CD14-positive monocyte (primary cell): ENCODE data around the gene MIA2. TPM values are rescaled to one million over a fixed set of nuclear protein-coding genes. Genes with fewer than 3 reads are reported as not detected.

Experiments used
- DNase-seq, 3 donors: peaks; one replicate each; pipeline ENCODE4 v3.0.0-alpha.2; 2011 to 2022
- H2AFZ ChIP-seq: 2 replicates; pipeline ENCODE4 v1.6.0; 2012; ENCODE audit warnings: mild to moderate bottlenecking, low read depth, low read length, inconsistent platforms; ENCODE audit not compliant: insufficient read depth, poor library complexity, severe bottlenecking
- H3K27ac ChIP-seq, 2 donors: 1 replicate in 1 of 2; 2 replicates in 1 of 2; pipeline ENCODE4 v1.5.1; 2012 to 2013; ENCODE audit warnings: low read length in 2 of 2, control low read depth in 1 of 2, inconsistent platforms in 1 of 2, low read depth in 1 of 2, mild to moderate bottlenecking in 1 of 2
- H3K27me3 ChIP-seq, 2 donors: one replicate each; pipeline versions ENCODE4 v1.6.0 to v1.6.1; 2011 to 2013; ENCODE audit warnings: low read length in 2 of 2; ENCODE audit not compliant: control insufficient read depth in 2 of 2, insufficient read depth in 2 of 2
- H3K36me3 ChIP-seq, 2 donors: replicated peaks in 1 of 2; 1 replicate in 1 of 2; 2 replicates in 1 of 2; pipeline versions ENCODE4 v1.5.1 to v1.6.1; 2012 to 2013; ENCODE audit warnings: low read length in 2 of 2, control low read depth in 1 of 2, inconsistent platforms in 1 of 2, mild to moderate bottlenecking in 1 of 2; ENCODE audit not compliant: insufficient read depth in 2 of 2, control insufficient read depth in 1 of 2
- H3K4me1 ChIP-seq, 2 donors: 1 replicate in 1 of 2; 2 replicates in 1 of 2; pipeline versions ENCODE4 v1.5.1 to v1.6.1; 2012 to 2013; ENCODE audit warnings: low read length in 2 of 2, control low read depth in 1 of 2, inconsistent platforms in 1 of 2, mild to moderate bottlenecking in 1 of 2, moderate library complexity in 1 of 2; ENCODE audit not compliant: insufficient read depth in 2 of 2, control insufficient read depth in 1 of 2
- H3K4me2 ChIP-seq: replicated peaks from 2 replicates; pipeline ENCODE3; 2012; ENCODE audit warnings: low read length, moderate library complexity, mild to moderate bottlenecking; ENCODE audit not compliant: poor library complexity, severe bottlenecking; ENCODE audit errors: extremely low read depth
- H3K4me3 ChIP-seq, 3 experiments: fragments of 200-600 bp in 1 of 3; sonication (generic) in 1 of 3; replicated peaks in 1 of 3; 1 replicate in 2 of 3; 2 replicates in 1 of 3; pipeline ENCODE4 v1.5.1; 2011 to 2013; ENCODE audit warnings: low read length in 3 of 3, mild to moderate bottlenecking in 3 of 3, control low read depth in 2 of 3, low read depth in 2 of 3, inconsistent platforms in 1 of 3, moderate library complexity in 1 of 3
- H3K79me2 ChIP-seq: 2 replicates; pipeline ENCODE4 v1.6.0; 2012; ENCODE audit warnings: mild to moderate bottlenecking, control low read depth, inconsistent platforms, low read length, moderate library complexity; ENCODE audit not compliant: insufficient read depth
- H3K9ac ChIP-seq: 2 replicates; pipeline ENCODE4 v1.6.0; 2017; ENCODE audit warnings: low read length, mild to moderate bottlenecking; ENCODE audit not compliant: insufficient read depth, poor library complexity, severe bottlenecking
- H3K9me3 ChIP-seq, 2 donors: replicated peaks in 1 of 2; 1 replicate in 1 of 2; 2 replicates in 1 of 2; pipeline versions ENCODE4 v1.5.1 to v1.6.1; 2012 to 2013; ENCODE audit warnings: low read length in 2 of 2, control low read depth in 1 of 2; ENCODE audit not compliant: control insufficient read depth in 1 of 2, insufficient read depth in 1 of 2
- H4K20me1 ChIP-seq: 2 replicates; pipeline ENCODE4 v1.6.0; 2012; ENCODE audit warnings: mild to moderate bottlenecking, low read length, control low read depth, moderate library complexity; ENCODE audit not compliant: insufficient read depth
- H3K27ac Mint-ChIP-seq, 7 donors: one replicate each; pipeline ENCODE4 v1.8.0; 2020; ENCODE audit warnings: mild to moderate bottlenecking in 7 of 7, mixed read lengths in 7 of 7, moderate library complexity in 6 of 7, inconsistent platforms in 2 of 7
- H3K27me3 Mint-ChIP-seq, 3 donors: one replicate each; pipeline ENCODE4 v1.8.0; 2021 to 2022; ENCODE audit warnings: low read depth in 3 of 3, mild to moderate bottlenecking in 3 of 3, mixed read lengths in 3 of 3, moderate library complexity in 3 of 3, inconsistent platforms in 1 of 3
- H3K36me3 Mint-ChIP-seq, 2 donors: one replicate each; pipeline ENCODE4 v1.8.0; 2020; ENCODE audit warnings: mixed read lengths in 2 of 2, inconsistent platforms in 1 of 2, mild to moderate bottlenecking in 1 of 2
- H3K4me1 Mint-ChIP-seq: one replicate; pipeline ENCODE4 v1.8.0; 2020; ENCODE audit warnings: mild to moderate bottlenecking, mixed read lengths
- H3K4me3 Mint-ChIP-seq, 2 donors: one replicate each; pipeline ENCODE4 v1.8.0; 2020; ENCODE audit warnings: mild to moderate bottlenecking in 2 of 2, mixed read lengths in 2 of 2, moderate library complexity in 1 of 2
- H3K9me3 Mint-ChIP-seq, 7 donors: one replicate each; pipeline ENCODE4 v1.8.0; 2020 to 2022; ENCODE audit warnings: mixed read lengths in 7 of 7, mild to moderate bottlenecking in 6 of 7, moderate library complexity in 6 of 7, inconsistent platforms in 2 of 7
- WGBS: methylation state at CpG from one replicate; pipeline ENCODE4 v1.1.5; 2013; ENCODE audit warnings: missing lambda C conversion rate; ENCODE audit not compliant: insufficient coverage; 5-methylcytosine and 5-hydroxymethylcytosine counted together
- intact Hi-C, 2 donors: fragments of 100-400 bp; cut with micrococcal nuclease; formaldehyde crosslinking; loops; one replicate each; pipeline versions ENCODE4 v1.15.0 to v1.15.1; 2023
- polyA plus RNA-seq, 3 donors: library from polyadenylated mRNA; depleted of rRNA in 1 of 3; unstranded in 2 of 3; stranded (reverse) in 1 of 3; fragments of 300-500 nt in 2 of 3; fragments of >200 nt in 1 of 3; fragmentation: Illumina TruSeq in 2 of 3; gene quantifications; 1 replicate in 2 of 3; 2 replicates in 1 of 3; pipeline ENCODE4 v1.2.3, GENCODE V29; 2012 to 2021
- TF ChIP-seq, protein P1 (sequence below): fragments of 200-600 bp; IDR thresholded peaks from one replicate; pipeline ENCODE4 v1.8.0; 2022; ENCODE audit warnings: antibody characterized with exemption, mild to moderate bottlenecking

Gene MIA2
- polyA plus RNA-seq, 3 donors = 19.1 to 24.6 (median 20.0) TPM

DNA sequence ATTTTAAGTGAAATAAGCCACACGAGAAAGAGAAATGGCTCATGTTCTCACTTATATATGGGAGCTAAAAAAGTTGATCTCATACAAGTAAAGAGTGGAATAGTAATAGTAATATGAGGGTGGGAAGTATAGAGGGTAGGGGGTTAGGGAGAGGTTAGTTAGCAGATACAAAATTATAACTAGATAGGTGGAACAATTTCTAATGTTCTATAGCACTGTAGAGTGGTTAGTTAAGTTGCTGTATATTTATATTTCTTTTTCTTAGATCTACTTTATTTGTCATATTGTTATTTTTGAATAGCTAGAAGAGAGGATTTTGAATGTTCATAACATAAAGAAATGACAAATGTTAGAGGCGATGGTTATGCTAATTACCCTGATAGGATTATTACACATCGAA lies 74.1 kb downstream of the MIA2 start:
- peaks cover 60 to 76% of the 10 kb centered on the region in 2 donors for H3K36me3 Mint-ChIP-seq
- no peak overlapping the region for H3K4me2 ChIP-seq
- H3K9me3 ChIP-seq = no peaks in the 10 kb centered on the region
- peaks cover 0 to 1% (median 0%) of the 10 kb centered on the region in 7 donors for H3K9me3 Mint-ChIP-seq
- no peak overlapping the region for H3K27ac Mint-ChIP-seq
- H2AFZ ChIP-seq = no peak overlapping the region
- no peaks in the 10 kb centered on the region for H4K20me1 ChIP-seq
- DNase-seq = no peak
- H3K36me3 ChIP-seq = peaks cover 64 to 81% of the 10 kb centered on the region in 2 donors
- no peaks in the 10 kb centered on the region for H3K4me1 Mint-ChIP-seq
- no peaks in the 10 kb centered on the region for H3K27me3 ChIP-seq
- H3K4me3 ChIP-seq = no peak overlapping the region
- H3K4me1 ChIP-seq = no peaks in the 10 kb centered on the region
- intact Hi-C loops = no loop called here
- no peaks in the 10 kb centered on the region for H3K79me2 ChIP-seq
- TF ChIP-seq, protein P1, sequence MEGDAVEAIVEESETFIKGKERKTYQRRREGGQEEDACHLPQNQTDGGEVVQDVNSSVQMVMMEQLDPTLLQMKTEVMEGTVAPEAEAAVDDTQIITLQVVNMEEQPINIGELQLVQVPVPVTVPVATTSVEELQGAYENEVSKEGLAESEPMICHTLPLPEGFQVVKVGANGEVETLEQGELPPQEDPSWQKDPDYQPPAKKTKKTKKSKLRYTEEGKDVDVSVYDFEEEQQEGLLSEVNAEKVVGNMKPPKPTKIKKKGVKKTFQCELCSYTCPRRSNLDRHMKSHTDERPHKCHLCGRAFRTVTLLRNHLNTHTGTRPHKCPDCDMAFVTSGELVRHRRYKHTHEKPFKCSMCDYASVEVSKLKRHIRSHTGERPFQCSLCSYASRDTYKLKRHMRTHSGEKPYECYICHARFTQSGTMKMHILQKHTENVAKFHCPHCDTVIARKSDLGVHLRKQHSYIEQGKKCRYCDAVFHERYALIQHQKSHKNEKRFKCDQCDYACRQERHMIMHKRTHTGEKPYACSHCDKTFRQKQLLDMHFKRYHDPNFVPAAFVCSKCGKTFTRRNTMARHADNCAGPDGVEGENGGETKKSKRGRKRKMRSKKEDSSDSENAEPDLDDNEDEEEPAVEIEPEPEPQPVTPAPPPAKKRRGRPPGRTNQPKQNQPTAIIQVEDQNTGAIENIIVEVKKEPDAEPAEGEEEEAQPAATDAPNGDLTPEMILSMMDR = no peak
- no peak overlapping the region for H3K27ac ChIP-seq
- WGBS = no CpG with 5 or more reads among the region's 3 CpGs
- no peaks in the 10 kb centered on the region for H3K27me3 Mint-ChIP-seq
- no peak overlapping the region for H3K4me3 Mint-ChIP-seq
- no peak overlapping the region for H3K9ac ChIP-seq

- intact Hi-C loops = no loop called here
- Histone ChIP-seq H3K27ac (no peak overlapping the region), H3K79me2 (no peaks in the 10 kb centered on the region), H3K27me3 (no peaks in the 10 kb centered on the region), H2AFZ (no peak overlapping the region), H3K9ac (no peak overlapping the region), H4K20me1 (no peaks in the 10 kb centered on the region), H3K36me3 (peaks cover 55 to 83% of the 10 kb centered on the region in 2 donors), H3K9me3 (no peaks in the 10 kb centered on the region), H3K4me1 (no peaks in the 10 kb centered on the region), H3K4me2 (no peak overlapping the region), H3K4me3 (no peak overlapping the region)
- Mint-ChIP-seq H3K36me3 (peaks cover 50 to 73% of the 10 kb centered on the region in 2 donors), H3K4me3 (no peak overlapping the region), H3K27ac (no peak overlapping the region), H3K9me3 (peaks cover 0 to 1% (median 0%) of the 10 kb centered on the region in 7 donors), H3K4me1 (no peaks in the 10 kb centered on the region), H3K27me3 (no peaks in the 10 kb centered on the region)
- DNase-seq = no peak
- TF ChIP-seq, protein P1 = no peak
Observed at GRCh38 chr14:39310051-39310450, 76.3 kb downstream of the MIA2 start.
